Measurements from ENCODE around the gene MAMDC2. TPM values are rescaled to one million over a fixed set of nuclear protein-coding genes. Genes with fewer than 3 reads are reported as not detected.

Gene MAMDC2
- total RNA-seq, 1 donor from 2014 or later: 13.4 TPM

DNA sequence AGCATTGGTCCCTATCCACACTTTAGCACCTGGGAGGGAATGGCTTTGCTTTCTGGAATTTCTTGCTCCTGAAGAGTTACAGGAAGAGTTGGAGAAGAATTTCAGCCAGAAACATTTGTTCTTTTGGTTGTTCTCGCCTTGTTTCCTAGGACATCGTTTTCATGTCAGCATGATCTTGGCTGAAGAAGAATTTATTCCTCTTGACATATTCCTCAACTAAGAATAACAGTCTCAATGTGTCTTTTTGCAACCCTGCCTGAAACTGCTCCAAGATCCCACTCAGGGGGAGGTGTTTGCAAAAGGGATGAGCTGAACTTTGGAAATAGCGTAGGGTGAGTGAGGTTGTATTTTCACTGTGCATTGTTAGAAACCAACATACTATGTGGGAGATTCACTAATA, 26.1 kb downstream of the MAMDC2 start:
- Histone ChIP-seq H3K27me3 (ENCODE audit: control insufficient read depth, insufficient read depth, low read length) (no peaks in the 10 kb centered on the region), H3K36me3 (ENCODE audit: control insufficient read depth, insufficient read depth, low read length) (no peaks in the 10 kb centered on the region), H3K4me3 (ENCODE audit: low read depth, low read length) (no peak overlapping the region)
- DNase-seq (ENCODE audit: low read depth): no peak
- TF ChIP-seq, protein P1, sequence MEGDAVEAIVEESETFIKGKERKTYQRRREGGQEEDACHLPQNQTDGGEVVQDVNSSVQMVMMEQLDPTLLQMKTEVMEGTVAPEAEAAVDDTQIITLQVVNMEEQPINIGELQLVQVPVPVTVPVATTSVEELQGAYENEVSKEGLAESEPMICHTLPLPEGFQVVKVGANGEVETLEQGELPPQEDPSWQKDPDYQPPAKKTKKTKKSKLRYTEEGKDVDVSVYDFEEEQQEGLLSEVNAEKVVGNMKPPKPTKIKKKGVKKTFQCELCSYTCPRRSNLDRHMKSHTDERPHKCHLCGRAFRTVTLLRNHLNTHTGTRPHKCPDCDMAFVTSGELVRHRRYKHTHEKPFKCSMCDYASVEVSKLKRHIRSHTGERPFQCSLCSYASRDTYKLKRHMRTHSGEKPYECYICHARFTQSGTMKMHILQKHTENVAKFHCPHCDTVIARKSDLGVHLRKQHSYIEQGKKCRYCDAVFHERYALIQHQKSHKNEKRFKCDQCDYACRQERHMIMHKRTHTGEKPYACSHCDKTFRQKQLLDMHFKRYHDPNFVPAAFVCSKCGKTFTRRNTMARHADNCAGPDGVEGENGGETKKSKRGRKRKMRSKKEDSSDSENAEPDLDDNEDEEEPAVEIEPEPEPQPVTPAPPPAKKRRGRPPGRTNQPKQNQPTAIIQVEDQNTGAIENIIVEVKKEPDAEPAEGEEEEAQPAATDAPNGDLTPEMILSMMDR (IDR thresholded peaks at IDR 0.05; ENCODE audit: insufficient read depth, low read length, poor library complexity, severe bottlenecking): no peak

DNA sequence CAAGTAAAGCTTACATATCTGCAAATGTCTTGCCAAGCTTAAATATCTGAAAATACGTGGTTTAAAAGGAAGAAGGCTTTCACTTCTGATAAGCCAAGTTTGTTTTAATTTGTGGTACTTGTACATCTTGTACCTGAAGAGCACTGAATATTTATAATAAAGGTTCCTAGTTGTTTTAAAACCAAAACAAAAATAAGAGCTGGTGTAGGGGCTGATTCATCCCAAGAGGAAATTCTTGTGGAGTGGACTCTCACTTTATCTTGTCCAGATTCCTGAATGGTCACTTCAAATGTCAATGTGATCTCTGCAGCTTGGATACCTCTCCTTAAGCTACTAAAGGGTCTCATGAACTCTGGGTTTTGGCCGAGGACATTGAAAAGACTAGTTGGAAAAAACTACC, 29.5 kb downstream of the MAMDC2 start:
- DNase-seq (ENCODE audit: low read depth): no peak
- no peaks in the 10 kb centered on the region for H3K36me3 ChIP-seq (ENCODE audit: control insufficient read depth, insufficient read depth, low read length)
- TF ChIP-seq, protein P1 (IDR thresholded peaks at IDR 0.05; ENCODE audit: insufficient read depth, low read length, poor library complexity, severe bottlenecking): no peak
- H3K4me3 ChIP-seq (ENCODE audit: low read depth, low read length): no peak overlapping the region
- H3K27me3 ChIP-seq (ENCODE audit: control insufficient read depth, insufficient read depth, low read length): no peaks in the 10 kb centered on the region

DNA sequence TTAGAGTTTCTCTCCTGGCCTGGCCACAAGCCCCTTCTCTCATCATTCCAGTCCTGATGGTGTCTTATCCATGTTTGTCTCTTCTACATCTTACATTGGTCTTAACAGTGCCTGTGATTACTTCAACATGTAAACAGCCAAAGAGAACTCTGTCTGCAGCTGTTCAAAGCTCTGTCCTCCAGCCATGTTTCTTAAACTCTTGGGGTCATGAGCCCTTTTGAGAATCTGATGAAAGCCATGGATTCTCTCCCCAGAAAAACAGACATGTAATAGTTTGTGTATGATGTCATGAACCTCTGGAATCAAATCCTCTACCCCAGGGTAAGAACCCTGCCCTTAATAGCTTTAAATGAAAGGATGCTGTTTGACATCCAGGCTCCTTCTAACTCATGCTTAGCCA, 30.1 kb downstream of the MAMDC2 start:
- Histone ChIP-seq H3K4me3 (ENCODE audit: low read depth, low read length) (no peak overlapping the region), H3K36me3 (ENCODE audit: control insufficient read depth, insufficient read depth, low read length) (no peaks in the 10 kb centered on the region), H3K27me3 (ENCODE audit: control insufficient read depth, insufficient read depth, low read length) (no peaks in the 10 kb centered on the region)
- TF ChIP-seq, protein P1 (IDR thresholded peaks at IDR 0.05; ENCODE audit: insufficient read depth, low read length, poor library complexity, severe bottlenecking): no peak
- no peak for DNase-seq (ENCODE audit: low read depth)

DNA sequence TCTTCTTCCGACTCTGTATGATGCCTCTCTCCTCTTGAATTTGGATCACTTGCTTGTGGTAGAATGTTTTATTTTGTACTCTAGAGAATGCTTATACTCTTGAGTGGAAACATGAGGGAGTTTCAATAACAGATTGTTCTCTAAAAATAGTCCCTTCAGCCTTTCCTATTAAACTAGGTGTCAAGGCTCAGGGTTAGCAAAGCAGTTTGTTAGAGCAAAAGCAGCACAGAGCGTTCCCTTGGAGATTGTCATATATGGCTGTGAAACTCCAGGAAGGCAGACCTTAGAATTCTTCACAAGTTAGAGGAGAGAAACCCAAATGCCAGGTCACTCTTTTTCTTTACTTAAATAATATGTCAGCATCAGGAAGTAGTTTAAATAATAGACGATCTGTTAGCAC, 33.0 kb downstream of the MAMDC2 start:
- H3K36me3 ChIP-seq (ENCODE audit: control insufficient read depth, insufficient read depth, low read length): no peaks in the 10 kb centered on the region
- H3K27me3 ChIP-seq (ENCODE audit: control insufficient read depth, insufficient read depth, low read length): no peaks in the 10 kb centered on the region
- TF ChIP-seq, protein P1 (IDR thresholded peaks at IDR 0.05; ENCODE audit: insufficient read depth, low read length, poor library complexity, severe bottlenecking): no peak
- DNase-seq (ENCODE audit: low read depth): no peak
- H3K4me3 ChIP-seq (ENCODE audit: low read depth, low read length): no peak overlapping the region

DNA sequence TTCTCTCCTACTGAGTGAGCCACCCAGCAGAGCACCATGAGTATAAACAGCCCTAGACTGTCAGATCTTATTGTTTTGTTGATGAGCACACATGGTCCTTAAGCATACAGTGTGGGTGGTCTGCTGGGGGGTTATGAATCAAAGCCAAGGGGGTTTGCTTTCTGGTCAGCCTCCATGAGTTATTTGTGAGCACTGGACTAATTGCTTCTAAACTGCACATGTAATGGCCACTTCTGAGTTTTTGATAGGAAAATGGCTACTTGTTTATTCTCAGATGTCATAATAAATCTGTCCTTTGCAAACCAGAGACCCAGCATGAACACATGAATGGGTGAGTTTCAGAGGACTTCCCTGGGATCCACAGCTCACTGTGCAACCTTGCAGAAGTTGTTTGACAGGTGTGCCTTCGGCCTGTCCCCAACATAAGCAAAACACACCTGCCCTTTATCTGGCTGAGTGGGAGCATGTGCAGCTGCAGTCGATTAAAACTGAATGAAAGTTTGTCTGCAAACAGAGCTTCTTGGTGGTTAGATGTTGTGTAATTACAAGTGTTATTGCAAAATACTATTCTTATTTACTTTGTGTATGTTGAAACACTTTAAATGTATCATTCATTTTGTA, 35.9 kb downstream of the MAMDC2 start:
- Histone ChIP-seq H3K4me3 (ENCODE audit: low read depth, low read length) (no peak overlapping the region), H3K36me3 (ENCODE audit: control insufficient read depth, insufficient read depth, low read length) (no peaks in the 10 kb centered on the region), H3K27me3 (ENCODE audit: control insufficient read depth, insufficient read depth, low read length) (no peaks in the 10 kb centered on the region)
- TF ChIP-seq, protein P1 (IDR thresholded peaks at IDR 0.05; ENCODE audit: insufficient read depth, low read length, poor library complexity, severe bottlenecking): no peak
- no peak for DNase-seq (ENCODE audit: low read depth)

DNA sequence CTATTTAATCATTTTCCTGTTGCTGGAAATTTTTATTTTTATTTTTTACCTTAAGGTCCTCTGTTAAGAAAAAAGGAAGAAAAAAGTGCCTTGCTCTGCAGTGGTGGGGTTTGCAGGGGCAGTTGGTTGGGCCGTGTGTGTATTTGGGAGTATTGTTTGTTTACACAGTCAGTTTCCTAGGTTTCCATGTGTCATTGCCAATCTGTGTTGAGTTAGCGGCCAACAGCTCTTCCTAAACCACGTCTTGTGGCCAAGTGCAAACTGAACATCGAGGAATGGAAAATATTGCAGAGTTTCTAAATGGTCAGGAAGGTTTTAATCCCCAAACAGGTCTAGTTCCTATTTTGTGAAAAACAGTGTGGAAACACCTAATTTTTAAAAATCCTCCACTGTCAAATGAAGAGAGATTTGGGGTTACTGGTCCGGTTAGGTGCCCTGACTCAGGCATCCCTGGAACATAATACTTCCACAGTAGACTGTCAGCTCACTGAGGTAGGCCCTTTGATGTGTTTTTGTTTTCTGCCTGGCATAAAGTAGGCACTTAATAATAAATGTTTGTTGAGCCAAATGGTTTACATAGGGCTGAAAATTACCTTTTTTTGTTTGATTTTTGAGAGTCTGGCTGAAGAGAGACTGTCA, 37.0 kb downstream of the MAMDC2 start:
- TF ChIP-seq, protein P1 (IDR thresholded peaks at IDR 0.05; ENCODE audit: insufficient read depth, low read length, poor library complexity, severe bottlenecking): no peak

More for the DNA sequence above, 37.0 kb downstream of the MAMDC2 start:
- DNase-seq (ENCODE audit: low read depth): no peak
- Histone ChIP-seq H3K27me3 (ENCODE audit: control insufficient read depth, insufficient read depth, low read length) (no peaks in the 10 kb centered on the region), H3K36me3 (ENCODE audit: control insufficient read depth, insufficient read depth, low read length) (no peaks in the 10 kb centered on the region), H3K4me3 (ENCODE audit: low read depth, low read length) (no peak overlapping the region)
